IMR-90 (cell line): Measurements from ENCODE around the gene SCYL3.

Experiments used
- BHLHE40 ChIP-seq: fragments of 150-350 bp; IDR thresholded peaks from 2 replicates; pipeline ENCODE4 v1.6.1; 2016; ENCODE audit warnings: mild to moderate bottlenecking, low read depth, low read length
- CEBPB ChIP-seq: IDR thresholded peaks from 2 replicates; pipeline ENCODE4 v1.6.1; 2012; ENCODE audit warnings: low read depth, low read length, improper control_type of control experiment
- CHD1 ChIP-seq: IDR thresholded peaks from 2 replicates; pipeline ENCODE4 v1.6.1; 2012; ENCODE audit warnings: low read depth, low read length, improper control_type of control experiment
- CTCF ChIP-seq: conservative IDR thresholded peaks from 2 replicates; pipeline ENCODE4 v1.5.1; 2012; ENCODE audit warnings: mild to moderate bottlenecking, low read depth, low read length, improper control_type of control experiment
- MAFK ChIP-seq: IDR thresholded peaks from 2 replicates; pipeline ENCODE4 v1.6.1; 2012; ENCODE audit warnings: low read depth, low read length, improper control_type of control experiment
- MAZ ChIP-seq: IDR thresholded peaks from 2 replicates; pipeline ENCODE4 v1.6.1; 2012; ENCODE audit warnings: low read depth, mild to moderate bottlenecking, low read length, improper control_type of control experiment, moderate library complexity, borderline replicate concordance
- MXI1 ChIP-seq: IDR thresholded peaks from 2 replicates; pipeline ENCODE4 v1.6.1; 2012; ENCODE audit warnings: low read depth, mild to moderate bottlenecking, low read length, moderate library complexity, borderline replicate concordance
- POLR2A ChIP-seq: IDR thresholded peaks from 2 replicates; pipeline ENCODE4 v1.6.1; 2012; ENCODE audit warnings: mild to moderate bottlenecking, low read depth, low read length
- RAD21 ChIP-seq: IDR thresholded peaks from 2 replicates; pipeline ENCODE4 v1.6.1; 2012; ENCODE audit warnings: low read length, improper control_type of control experiment
- RCOR1 ChIP-seq: IDR thresholded peaks from 2 replicates; pipeline ENCODE4 v1.6.1; 2012; ENCODE audit warnings: mild to moderate bottlenecking, low read length, improper control_type of control experiment; ENCODE audit not compliant: insufficient replicate concordance
- RFX5 ChIP-seq: IDR thresholded peaks from 2 replicates; pipeline ENCODE4 v1.8.0; 2012; ENCODE audit warnings: low read depth, mild to moderate bottlenecking, low read length, moderate library complexity
- SMC3 ChIP-seq: fragments of 150-350 bp; IDR thresholded peaks from 2 replicates; pipeline ENCODE4 v1.6.1; 2016; ENCODE audit warnings: low read depth, mild to moderate bottlenecking, antibody characterized with exemption, low read length, moderate library complexity
- USF2 ChIP-seq: fragments of 150-350 bp; IDR thresholded peaks from 2 replicates; pipeline ENCODE4 v1.6.1; 2017; ENCODE audit warnings: mild to moderate bottlenecking, antibody characterized with exemption, low read length, low read depth

DNA sequence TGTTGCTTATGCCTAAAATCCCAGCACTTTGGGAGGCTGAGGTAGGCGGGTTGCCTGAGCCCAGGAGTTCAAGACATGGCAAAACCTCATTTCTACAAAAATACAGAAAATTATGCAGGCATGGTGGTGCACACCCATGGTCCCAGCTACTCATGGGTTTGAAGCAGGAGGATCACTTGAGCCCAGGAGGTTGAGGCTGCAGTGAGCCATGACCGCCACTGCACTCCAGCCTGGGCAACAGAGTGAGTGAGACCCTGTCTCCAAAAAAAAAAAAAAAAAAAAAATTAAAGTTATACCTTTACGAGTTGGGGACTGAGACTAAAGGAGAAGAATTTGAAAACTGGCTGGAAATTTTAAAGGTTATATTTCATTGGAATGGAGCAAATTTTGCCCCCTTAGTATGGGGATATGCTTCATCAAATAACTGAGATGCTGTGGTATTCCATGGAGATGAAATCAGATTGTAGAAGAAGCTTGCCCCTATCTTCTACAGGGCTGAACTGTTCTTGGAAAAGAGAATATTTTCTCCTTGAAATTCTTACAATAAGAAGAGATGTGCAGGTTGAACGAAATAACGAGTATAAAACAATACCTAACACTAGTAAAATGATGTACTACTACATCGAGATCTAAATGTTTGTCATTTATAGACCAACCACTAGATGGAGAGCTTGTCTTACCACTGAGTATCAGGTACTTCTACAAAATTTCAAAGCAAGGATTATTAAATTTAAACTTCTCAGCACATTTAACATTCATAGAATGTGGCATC is 34.9 kb upstream of the SCYL3 start:
- TF ChIP-seq SMC3 (peak; percentile 78), POLR2A (peak; percentile 38; the same call in 1 of the 2 replicates), MXI1 (no peak), CTCF (peak; percentile 87), MAZ (no peak), MAFK (0 out of 2 replicates have a peak, but pooled peaks have one; percentile 12), RFX5 (no peak), CEBPB (no peak), CHD1 (no peak), RAD21 (peak; percentile 90), RCOR1 (no peak), USF2 (no peak), BHLHE40 (no peak)
